ENCODE results near the gene TLCD1.

Gene TLCD1

GRCh38 chr17:28705728-28706334 is 20.2 kb downstream of the TLCD1 start:
- no peak for TF ChIP-seq CTCF (IDR thresholded peaks at IDR 0.05; ENCODE audit: insufficient read depth, missing control alignments)
- FAIRE-seq: no peak
- DNase-seq (ENCODE audit: insufficient read length, low spot score): no peak

- DNase-seq (ENCODE audit: insufficient read length, low spot score): no peak
- no peak for TF ChIP-seq CTCF (IDR thresholded peaks at IDR 0.05; ENCODE audit: insufficient read depth, missing control alignments)
- no peak for FAIRE-seq
These were observed 20.9 kb downstream of the TLCD1 start for GRCh38 chr17:28705074-28705659.

- TF ChIP-seq CTCF (IDR thresholded peaks at IDR 0.05; ENCODE audit: insufficient read depth, missing control alignments): no peak
- FAIRE-seq (no peak), DNase-seq (ENCODE audit: insufficient read length, low spot score) (no peak)
These were observed 21.7 kb downstream of the TLCD1 start for GRCh38 chr17:28704219-28704858.

GRCh38 chr17:28703552-28704218 is 22.3 kb downstream of the TLCD1 start:
- no peak for TF ChIP-seq CTCF (IDR thresholded peaks at IDR 0.05; ENCODE audit: insufficient read depth, missing control alignments)
- FAIRE-seq (no peak), DNase-seq (ENCODE audit: insufficient read length, low spot score) (no peak)

GRCh38 chr17:28702752-28703150 is 23.3 kb downstream of the TLCD1 start:
- no peak for TF ChIP-seq CTCF (IDR thresholded peaks at IDR 0.05; ENCODE audit: insufficient read depth, missing control alignments)
- DNase-seq (ENCODE audit: insufficient read length, low spot score): no peak
- FAIRE-seq: no peak

- FAIRE-seq (no peak), DNase-seq (ENCODE audit: insufficient read length, low spot score) (no peak)
- TF ChIP-seq CTCF (IDR thresholded peaks at IDR 0.05; ENCODE audit: insufficient read depth, missing control alignments): no peak
These were observed 23.8 kb downstream of the TLCD1 start for GRCh38 chr17:28702026-28702751.

All from D721Med (cell line).